HEK293 (cell line): ENCODE measurements around the gene ZNF285.
A peak's percentile ranks its signal among the peaks of the same experiment; 100 is the strongest.

Source experiments
- CTCF ChIA-PET: fragments of 350-600 bp; formaldehyde crosslinking; extraction: SDS; loops from one replicate; lab custom pipeline; 2021; ENCODE audit warnings: antibody characterized with exemption; lab: Yijun Ruan, JAX
- POLR2A ChIA-PET: fragments of 300-600 bp; formaldehyde crosslinking; extraction: SDS; loops from one replicate; lab custom pipeline; 2020; ENCODE audit warnings: antibody characterized with exemption, inconsistent platforms; lab: Yijun Ruan, JAX
- H3K27ac ChIP-seq: fragments of 200-500 bp; sonication (Bioruptor generic); 2 replicates; pipeline ENCODE4 v1.5.1; 2014; ENCODE audit warnings: low read depth, low read length, control low read depth, inconsistent platforms; ENCODE audit errors: extremely low read depth
- H3K36me3 ChIP-seq, 2 experiments: fragments of 200-500 bp in 1 of 2; sonication (Bioruptor generic) in 1 of 2; 1 replicate in 1 of 2; 2 replicates in 1 of 2; pipeline ENCODE4 v1.5.1; 2014 to 2017; ENCODE audit warnings: inconsistent platforms in 2 of 2, low read length in 2 of 2; ENCODE audit not compliant: control insufficient read depth in 2 of 2, insufficient read depth in 1 of 2
- H3K4me1 ChIP-seq: fragments of 200-500 bp; sonication (Bioruptor generic); 2 replicates; pipeline ENCODE4 v1.5.1; 2014; ENCODE audit warnings: mild to moderate bottlenecking, low read length, inconsistent platforms; ENCODE audit not compliant: control insufficient read depth, insufficient read depth
- H3K4me3 ChIP-seq: 2 replicates; pipeline ENCODE4 v1.5.1; 2011; ENCODE audit warnings: low read depth, mild to moderate bottlenecking, control low read depth, low read length, moderate library complexity
- H3K9me3 ChIP-seq: fragments of 200-500 bp; sonication (Bioruptor generic); 2 replicates; pipeline ENCODE4 v1.5.1; 2014; ENCODE audit warnings: low read depth, low read length, inconsistent platforms; ENCODE audit not compliant: control insufficient read depth, insufficient read depth
- EGR2 ChIP-seq: fragments of 450-650 bp; formaldehyde crosslinking; IDR thresholded peaks from 2 replicates; pipeline ENCODE4 v1.5.1; 2016; ENCODE audit warnings: low read depth, missing biosample characterization, missing genetic modification characterization
- GLIS2 ChIP-seq: fragments of 450-650 bp; formaldehyde crosslinking; IDR thresholded peaks from 2 replicates; pipeline ENCODE4 v1.5.1; 2016; ENCODE audit warnings: missing biosample characterization, missing genetic modification characterization
- IKZF3 ChIP-seq: fragments of 450-650 bp; IDR thresholded peaks from 2 replicates; pipeline ENCODE4 v1.5.0; 2018; ENCODE audit warnings: missing biosample characterization, mild to moderate bottlenecking, missing genetic modification characterization, moderate library complexity
- KLF10 ChIP-seq: fragments of 450-650 bp; IDR thresholded peaks from 2 replicates; pipeline ENCODE4 v1.5.1; 2018; ENCODE audit warnings: missing biosample characterization, mild to moderate bottlenecking, missing genetic modification characterization
- MEIS1 ChIP-seq: sonication (generic); formaldehyde crosslinking; IDR thresholded peaks from 2 replicates; pipeline ENCODE4 v1.8.1; 2022; ENCODE audit warnings: missing genetic modification reagents, mild to moderate bottlenecking, borderline replicate concordance
- PRDM1 ChIP-seq: fragments of 450-650 bp; formaldehyde crosslinking; IDR thresholded peaks from 2 replicates; pipeline ENCODE4; 2016; ENCODE audit warnings: missing biosample characterization, missing genetic modification characterization
- SALL2 ChIP-seq: fragments of 450-650 bp; formaldehyde crosslinking; IDR thresholded peaks from 2 replicates; pipeline ENCODE4 v1.5.0; 2017; ENCODE audit warnings: missing biosample characterization, mild to moderate bottlenecking, missing genetic modification characterization, borderline replicate concordance
- SCRT2 ChIP-seq: fragments of 450-650 bp; formaldehyde crosslinking; IDR thresholded peaks from 2 replicates; pipeline ENCODE4 v1.5.1; 2016; ENCODE audit warnings: missing biosample characterization, missing genetic modification characterization
- ZBTB1 ChIP-seq: fragments of 450-650 bp; formaldehyde crosslinking; IDR thresholded peaks from 2 replicates; pipeline ENCODE4 v1.5.1; 2016; ENCODE audit warnings: missing biosample characterization, missing genetic modification characterization
- ZBTB17 ChIP-seq: fragments of 450-650 bp; formaldehyde crosslinking; IDR thresholded peaks from 2 replicates; pipeline ENCODE4 v1.5.1; 2016; ENCODE audit warnings: missing biosample characterization, missing genetic modification characterization
- ZBTB7A ChIP-seq: fragments of 450-650 bp; formaldehyde crosslinking; IDR thresholded peaks from 2 replicates; pipeline ENCODE4 v1.5.1; 2016; ENCODE audit warnings: low read depth, missing biosample characterization, missing genetic modification characterization
- ZFP37 ChIP-seq: fragments of 450-650 bp; formaldehyde crosslinking; IDR thresholded peaks from 2 replicates; pipeline ENCODE4 v1.5.1; 2016; ENCODE audit warnings: missing biosample characterization, missing genetic modification characterization
- ZNF112 ChIP-seq: fragments of 450-650 bp; formaldehyde crosslinking; IDR thresholded peaks from 2 replicates; pipeline ENCODE4 v1.5.0; 2017; ENCODE audit warnings: missing biosample characterization, missing genetic modification characterization
- ZNF292 ChIP-seq: fragments of 450-650 bp; formaldehyde crosslinking; IDR thresholded peaks from 2 replicates; pipeline ENCODE4 v1.5.1; 2016; ENCODE audit warnings: low read depth, missing biosample characterization, missing genetic modification characterization, borderline replicate concordance
- ZNF354C ChIP-seq: fragments of 450-650 bp; formaldehyde crosslinking; IDR thresholded peaks from 2 replicates; pipeline ENCODE4 v1.5.1; 2016; ENCODE audit warnings: missing biosample characterization, missing genetic modification characterization, low read depth, borderline replicate concordance
- ZNF548 ChIP-seq: fragments of 450-650 bp; formaldehyde crosslinking; IDR thresholded peaks from 2 replicates; pipeline ENCODE4 v1.5.1; 2016; ENCODE audit warnings: missing biosample characterization, missing genetic modification characterization
- ZNF76 ChIP-seq: fragments of 450-650 bp; formaldehyde crosslinking; IDR thresholded peaks from 2 replicates; pipeline ENCODE4; 2016; ENCODE audit warnings: low read depth, missing biosample characterization, missing genetic modification characterization, borderline replicate concordance
- TF ChIP-seq, protein P1 (sequence below): fragments of 450-650 bp; formaldehyde crosslinking; IDR thresholded peaks from 2 replicates; pipeline ENCODE4; 2016; ENCODE audit warnings: missing biosample characterization, missing genetic modification characterization
- TF ChIP-seq, protein P2 (sequence below): fragments of 450-650 bp; formaldehyde crosslinking; IDR thresholded peaks from 2 replicates; pipeline ENCODE4 v1.5.1; 2017; ENCODE audit warnings: missing biosample characterization, missing genetic modification characterization
- TF ChIP-seq, protein P3 (sequence below): fragments of 450-650 bp; IDR thresholded peaks from 2 replicates; pipeline ENCODE4 v1.5.1; 2018; ENCODE audit warnings: missing biosample characterization, missing genetic modification characterization
- TF ChIP-seq, protein P4 (sequence below): fragments of 450-650 bp; formaldehyde crosslinking; IDR thresholded peaks from 2 replicates; pipeline ENCODE4 v1.5.1; 2016; ENCODE audit warnings: missing biosample characterization, missing genetic modification characterization
- TF ChIP-seq, protein P5 (sequence below): fragments of 450-650 bp; IDR thresholded peaks from 2 replicates; pipeline ENCODE4 v1.5.1; 2018; ENCODE audit warnings: missing biosample characterization, mild to moderate bottlenecking, missing genetic modification characterization
- TF ChIP-seq, protein P6 (sequence below): fragments of 450-650 bp; formaldehyde crosslinking; IDR thresholded peaks from 2 replicates; pipeline ENCODE4 v1.5.1; 2017; ENCODE audit warnings: missing biosample characterization, missing genetic modification characterization
- TF ChIP-seq, protein P7 (sequence below): fragments of 450-650 bp; formaldehyde crosslinking; optimal IDR thresholded peaks from 2 replicates; pipeline ENCODE3; 2016; ENCODE audit warnings: missing biosample characterization, mild to moderate bottlenecking, missing genetic modification characterization
- TF ChIP-seq, protein P8 (sequence below): fragments of 450-650 bp; formaldehyde crosslinking; IDR thresholded peaks from 2 replicates; pipeline ENCODE4 v1.5.1; 2017; ENCODE audit warnings: missing biosample characterization, missing genetic modification characterization

The ZNF285 gene

DNA sequence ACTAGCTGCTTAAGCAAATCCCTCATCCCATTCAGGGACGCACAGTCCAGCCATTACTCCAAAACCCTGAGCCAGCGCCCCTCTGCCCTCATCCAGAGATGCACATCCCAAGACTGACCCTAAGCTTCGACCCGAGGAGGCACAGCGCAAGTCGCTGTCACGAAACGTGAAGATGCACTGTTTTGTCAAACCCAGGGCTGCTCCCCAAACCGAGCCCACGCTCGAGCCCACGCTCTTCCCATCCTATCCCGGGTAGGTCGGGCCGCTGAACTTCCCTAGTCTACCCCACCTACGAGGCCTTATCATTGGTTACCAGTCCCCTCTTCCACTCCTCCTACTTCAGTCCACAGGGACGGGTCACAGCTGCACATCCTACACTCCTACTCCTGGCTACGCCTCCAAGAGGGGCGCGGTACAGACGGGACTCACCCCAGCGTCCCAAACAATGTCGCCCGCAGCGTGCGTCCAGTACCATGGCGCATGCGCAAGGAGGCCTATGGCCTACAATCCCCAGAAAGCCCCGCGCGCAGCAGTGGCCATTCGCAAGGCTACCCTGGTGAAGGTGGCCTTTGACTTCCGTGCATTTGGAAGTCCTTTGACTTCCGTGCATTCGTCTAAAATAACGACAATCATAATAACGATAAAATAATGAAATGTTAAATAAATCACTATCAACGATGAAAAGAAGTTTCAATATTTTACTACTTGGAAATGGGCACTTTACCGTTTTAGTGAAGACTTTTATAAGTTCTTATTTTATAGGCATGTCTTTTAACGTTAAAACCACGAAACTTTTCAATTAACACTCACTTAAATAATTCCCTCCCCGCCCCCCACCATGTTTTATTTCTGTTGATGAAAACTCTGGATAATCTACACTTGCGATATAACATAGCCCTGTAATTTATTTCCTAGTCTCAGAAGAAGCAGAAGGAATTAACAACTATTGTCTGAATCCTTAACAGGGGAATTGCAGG lies at the start of gene ZNF285:
TSS of gene ZNF285 (minus strand) at position 470 of the 977 bp plus-strand sequence. CDS start 4,395 bp downstream, outside the sequence.
- CTCF ChIA-PET: interaction anchor here (0.7 kb wide), 1 partner anchor 212 kb away, joined by 5 read pairs; no protein-coding TSS in a partner anchor
- TF ChIP-seq ZNF354C (no peak), ZBTB7A (tag by site-specific recombination) (no peak), IKZF3 (no peak), ZBTB1 (tag by site-specific recombination) (no peak), ZNF112 (no peak), ZNF292 (tag by site-specific recombination) (no peak), SALL2 (tag by site-specific recombination) (no peak), SCRT2 (tag by site-specific recombination) (no peak), ZBTB17 (tag by site-specific recombination) (peak; percentile 69), ZFP37 (tag by site-specific recombination) (no peak), EGR2 (tag by site-specific recombination) (peak; percentile 91), MEIS1 (CRISPR knock-in tag) (no peak), ZNF76 (tag by site-specific recombination) (peak; percentile 89), PRDM1 (tag by site-specific recombination) (no peak), KLF10 (tag by site-specific recombination) (no peak; the same call in 1 of the 2 replicates), GLIS2 (tag by site-specific recombination) (no peak), ZNF548 (tag by site-specific recombination) (no peak)
- TF ChIP-seq, protein P1, sequence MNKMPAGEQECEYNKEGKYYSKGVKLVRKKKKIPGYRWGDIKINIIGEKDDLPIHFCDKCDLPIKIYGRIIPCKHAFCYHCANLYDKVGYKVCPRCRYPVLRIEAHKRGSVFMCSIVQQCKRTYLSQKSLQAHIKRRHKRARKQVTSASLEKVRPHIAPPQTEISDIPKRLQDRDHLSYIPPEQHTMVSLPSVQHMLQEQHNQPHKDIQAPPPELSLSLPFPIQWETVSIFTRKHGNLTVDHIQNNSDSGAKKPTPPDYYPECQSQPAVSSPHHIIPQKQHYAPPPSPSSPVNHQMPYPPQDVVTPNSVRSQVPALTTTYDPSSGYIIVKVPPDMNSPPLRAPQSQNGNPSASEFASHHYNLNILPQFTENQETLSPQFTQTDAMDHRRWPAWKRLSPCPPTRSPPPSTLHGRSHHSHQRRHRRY: no peak
- TF ChIP-seq, protein P2, sequence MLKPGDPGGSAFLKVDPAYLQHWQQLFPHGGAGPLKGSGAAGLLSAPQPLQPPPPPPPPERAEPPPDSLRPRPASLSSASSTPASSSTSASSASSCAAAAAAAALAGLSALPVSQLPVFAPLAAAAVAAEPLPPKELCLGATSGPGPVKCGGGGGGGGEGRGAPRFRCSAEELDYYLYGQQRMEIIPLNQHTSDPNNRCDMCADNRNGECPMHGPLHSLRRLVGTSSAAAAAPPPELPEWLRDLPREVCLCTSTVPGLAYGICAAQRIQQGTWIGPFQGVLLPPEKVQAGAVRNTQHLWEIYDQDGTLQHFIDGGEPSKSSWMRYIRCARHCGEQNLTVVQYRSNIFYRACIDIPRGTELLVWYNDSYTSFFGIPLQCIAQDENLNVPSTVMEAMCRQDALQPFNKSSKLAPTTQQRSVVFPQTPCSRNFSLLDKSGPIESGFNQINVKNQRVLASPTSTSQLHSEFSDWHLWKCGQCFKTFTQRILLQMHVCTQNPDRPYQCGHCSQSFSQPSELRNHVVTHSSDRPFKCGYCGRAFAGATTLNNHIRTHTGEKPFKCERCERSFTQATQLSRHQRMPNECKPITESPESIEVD (tag by site-specific recombination): no peak
- TF ChIP-seq, protein P3, sequence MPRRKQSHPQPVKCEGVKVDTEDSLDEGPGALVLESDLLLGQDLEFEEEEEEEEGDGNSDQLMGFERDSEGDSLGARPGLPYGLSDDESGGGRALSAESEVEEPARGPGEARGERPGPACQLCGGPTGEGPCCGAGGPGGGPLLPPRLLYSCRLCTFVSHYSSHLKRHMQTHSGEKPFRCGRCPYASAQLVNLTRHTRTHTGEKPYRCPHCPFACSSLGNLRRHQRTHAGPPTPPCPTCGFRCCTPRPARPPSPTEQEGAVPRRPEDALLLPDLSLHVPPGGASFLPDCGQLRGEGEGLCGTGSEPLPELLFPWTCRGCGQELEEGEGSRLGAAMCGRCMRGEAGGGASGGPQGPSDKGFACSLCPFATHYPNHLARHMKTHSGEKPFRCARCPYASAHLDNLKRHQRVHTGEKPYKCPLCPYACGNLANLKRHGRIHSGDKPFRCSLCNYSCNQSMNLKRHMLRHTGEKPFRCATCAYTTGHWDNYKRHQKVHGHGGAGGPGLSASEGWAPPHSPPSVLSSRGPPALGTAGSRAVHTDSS: peak; percentile 70
- TF ChIP-seq, protein P4, sequence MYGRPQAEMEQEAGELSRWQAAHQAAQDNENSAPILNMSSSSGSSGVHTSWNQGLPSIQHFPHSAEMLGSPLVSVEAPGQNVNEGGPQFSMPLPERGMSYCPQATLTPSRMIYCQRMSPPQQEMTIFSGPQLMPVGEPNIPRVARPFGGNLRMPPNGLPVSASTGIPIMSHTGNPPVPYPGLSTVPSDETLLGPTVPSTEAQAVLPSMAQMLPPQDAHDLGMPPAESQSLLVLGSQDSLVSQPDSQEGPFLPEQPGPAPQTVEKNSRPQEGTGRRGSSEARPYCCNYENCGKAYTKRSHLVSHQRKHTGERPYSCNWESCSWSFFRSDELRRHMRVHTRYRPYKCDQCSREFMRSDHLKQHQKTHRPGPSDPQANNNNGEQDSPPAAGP: no peak
- TF ChIP-seq, protein P5, sequence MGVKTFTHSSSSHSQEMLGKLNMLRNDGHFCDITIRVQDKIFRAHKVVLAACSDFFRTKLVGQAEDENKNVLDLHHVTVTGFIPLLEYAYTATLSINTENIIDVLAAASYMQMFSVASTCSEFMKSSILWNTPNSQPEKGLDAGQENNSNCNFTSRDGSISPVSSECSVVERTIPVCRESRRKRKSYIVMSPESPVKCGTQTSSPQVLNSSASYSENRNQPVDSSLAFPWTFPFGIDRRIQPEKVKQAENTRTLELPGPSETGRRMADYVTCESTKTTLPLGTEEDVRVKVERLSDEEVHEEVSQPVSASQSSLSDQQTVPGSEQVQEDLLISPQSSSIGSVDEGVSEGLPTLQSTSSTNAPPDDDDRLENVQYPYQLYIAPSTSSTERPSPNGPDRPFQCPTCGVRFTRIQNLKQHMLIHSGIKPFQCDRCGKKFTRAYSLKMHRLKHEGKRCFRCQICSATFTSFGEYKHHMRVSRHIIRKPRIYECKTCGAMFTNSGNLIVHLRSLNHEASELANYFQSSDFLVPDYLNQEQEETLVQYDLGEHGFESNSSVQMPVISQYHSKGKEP (tag by site-specific recombination): no peak
- TF ChIP-seq, protein P6, sequence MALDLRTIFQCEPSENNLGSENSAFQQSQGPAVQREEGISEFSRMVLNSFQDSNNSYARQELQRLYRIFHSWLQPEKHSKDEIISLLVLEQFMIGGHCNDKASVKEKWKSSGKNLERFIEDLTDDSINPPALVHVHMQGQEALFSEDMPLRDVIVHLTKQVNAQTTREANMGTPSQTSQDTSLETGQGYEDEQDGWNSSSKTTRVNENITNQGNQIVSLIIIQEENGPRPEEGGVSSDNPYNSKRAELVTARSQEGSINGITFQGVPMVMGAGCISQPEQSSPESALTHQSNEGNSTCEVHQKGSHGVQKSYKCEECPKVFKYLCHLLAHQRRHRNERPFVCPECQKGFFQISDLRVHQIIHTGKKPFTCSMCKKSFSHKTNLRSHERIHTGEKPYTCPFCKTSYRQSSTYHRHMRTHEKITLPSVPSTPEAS (tag by site-specific recombination): no peak
- TF ChIP-seq, protein P7, sequence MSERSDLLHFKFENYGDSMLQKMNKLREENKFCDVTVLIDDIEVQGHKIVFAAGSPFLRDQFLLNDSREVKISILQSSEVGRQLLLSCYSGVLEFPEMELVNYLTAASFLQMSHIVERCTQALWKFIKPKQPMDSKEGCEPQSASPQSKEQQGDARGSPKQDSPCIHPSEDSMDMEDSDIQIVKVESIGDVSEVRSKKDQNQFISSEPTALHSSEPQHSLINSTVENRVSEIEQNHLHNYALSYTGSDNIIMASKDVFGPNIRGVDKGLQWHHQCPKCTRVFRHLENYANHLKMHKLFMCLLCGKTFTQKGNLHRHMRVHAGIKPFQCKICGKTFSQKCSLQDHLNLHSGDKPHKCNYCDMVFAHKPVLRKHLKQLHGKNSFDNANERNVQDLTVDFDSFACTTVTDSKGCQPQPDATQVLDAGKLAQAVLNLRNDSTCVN: peak; percentile 23
- TF ChIP-seq, protein P8, sequence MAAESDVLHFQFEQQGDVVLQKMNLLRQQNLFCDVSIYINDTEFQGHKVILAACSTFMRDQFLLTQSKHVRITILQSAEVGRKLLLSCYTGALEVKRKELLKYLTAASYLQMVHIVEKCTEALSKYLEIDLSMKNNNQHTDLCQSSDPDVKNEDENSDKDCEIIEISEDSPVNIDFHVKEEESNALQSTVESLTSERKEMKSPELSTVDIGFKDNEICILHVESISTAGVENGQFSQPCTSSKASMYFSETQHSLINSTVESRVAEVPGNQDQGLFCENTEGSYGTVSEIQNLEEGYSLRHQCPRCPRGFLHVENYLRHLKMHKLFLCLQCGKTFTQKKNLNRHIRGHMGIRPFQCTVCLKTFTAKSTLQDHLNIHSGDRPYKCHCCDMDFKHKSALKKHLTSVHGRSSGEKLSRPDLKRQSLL (tag by site-specific recombination): no peak

More for the DNA sequence above, at the start of gene ZNF285:
- H3K4me1 ChIP-seq: peaks cover 4% of the 10 kb centered on the region; the same call in 1 of the 2 replicates
- H3K9me3 ChIP-seq: no peaks in the 10 kb centered on the region
- H3K36me3 ChIP-seq: no peaks in the 10 kb centered on the region
- H3K4me3 ChIP-seq: peak within 1 kb of the TSS; percentile 37
- no peak within 1 kb of the TSS for H3K27ac ChIP-seq
- POLR2A ChIA-PET: interaction anchor here (1.0 kb wide), 1 partner anchor 189 kb away, joined by 3 read pairs; the partner anchor contains the start of gene ZNF227
